Rectal smooth muscle tissue (tissue), 1 donor: ENCODE data around the gene MORC3.
A peak's percentile ranks its signal among the peaks of the same experiment; 100 is the strongest.
"Not testable (repeated sequence)": the region's sequence is repeated elsewhere in the genome, so short reads cannot be mapped to it uniquely, and the experiment has no call there.

ENCODE experiments used
- H3K27ac ChIP-seq: one replicate; pipeline ENCODE4 v1.7.0; 2013; ENCODE audit warnings: low read depth, low read length, inconsistent platforms
- H3K27me3 ChIP-seq: one replicate; pipeline ENCODE4 v1.7.0; 2013; ENCODE audit warnings: low read length; ENCODE audit not compliant: control insufficient read depth, insufficient read depth
- H3K36me3 ChIP-seq: one replicate; pipeline ENCODE4 v1.7.0; 2013; ENCODE audit warnings: low read length; ENCODE audit not compliant: control insufficient read depth, insufficient read depth
- H3K4me1 ChIP-seq: one replicate; pipeline ENCODE4 v1.7.0; 2013; ENCODE audit warnings: low read length; ENCODE audit not compliant: control insufficient read depth, insufficient read depth
- H3K4me3 ChIP-seq: one replicate; pipeline ENCODE4 v1.7.0; 2013; ENCODE audit warnings: low read length
- H3K9ac ChIP-seq: one replicate; pipeline ENCODE4 v1.7.0; 2013; ENCODE audit warnings: low read length

The MORC3 gene

DNA sequence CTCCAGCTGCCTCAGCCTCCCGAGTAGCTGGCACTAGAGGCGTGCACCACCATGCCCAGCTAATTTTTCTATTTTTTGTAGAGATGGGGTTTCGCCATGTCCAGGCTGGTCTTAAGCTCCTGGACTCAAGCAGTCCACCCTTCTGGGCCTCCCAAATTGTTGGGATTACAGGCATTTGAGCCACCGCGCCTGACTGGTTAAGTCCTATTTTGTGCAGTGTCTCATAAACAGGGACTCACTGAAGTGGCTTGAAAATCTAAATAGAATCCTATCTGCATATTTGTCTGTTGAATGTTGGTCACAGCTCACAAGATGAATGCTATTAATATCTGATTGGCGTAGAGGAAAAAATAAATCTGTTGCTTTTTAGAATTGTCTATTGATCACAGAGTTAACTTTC lies 59.3 kb downstream of the MORC3 start:
- no peak overlapping the region for H3K4me3 ChIP-seq
- no peak overlapping the region for H3K9ac ChIP-seq
- no peaks in the 10 kb centered on the region for H3K4me1 ChIP-seq
- H3K27me3 ChIP-seq = no peaks in the 10 kb centered on the region
- peaks cover 2% of the 10 kb centered on the region for H3K36me3 ChIP-seq
- no peak overlapping the region for H3K27ac ChIP-seq

GRCh38 chr21:36381841-36382589 lies 62.0 kb downstream of the MORC3 start:
- H3K27me3 ChIP-seq = no peaks in the 10 kb centered on the region
- H3K36me3 ChIP-seq = no peaks in the 10 kb centered on the region
- H3K27ac ChIP-seq = no peak overlapping the region
- H3K4me3 ChIP-seq = no peak overlapping the region
- H3K4me1 ChIP-seq = no peaks in the 10 kb centered on the region
- H3K9ac ChIP-seq = no peak overlapping the region

- not testable (repeated sequence) for H3K4me1 ChIP-seq, H3K27me3 ChIP-seq, H3K36me3 ChIP-seq, H3K4me3 ChIP-seq, H3K9ac ChIP-seq, H3K27ac ChIP-seq
Observed at GRCh38 chr21:36382722-36383121, 62.7 kb downstream of the MORC3 start.

- H3K4me3 ChIP-seq = peak overlapping the region; percentile 61
Observed at GRCh38 chr21:36384885-36385232, 64.9 kb downstream of the MORC3 start.

GRCh38 chr21:36385233-36386030 lies 65.4 kb downstream of the MORC3 start, which contains the start of gene CHAF1B:
Gene CHAF1B (plus strand): TSS chr21:36385392. CDS start chr21:36386137, 745 bp downstream.
- Histone ChIP-seq H3K9ac (no peak within 1 kb of the TSS), H3K27ac (no peak within 1 kb of the TSS), H3K27me3 (no peaks in the 10 kb centered on the region)

More at GRCh38 chr21:36384885-36385232, 64.9 kb downstream of the MORC3 start:
- Histone ChIP-seq H3K27me3 (no peaks in the 10 kb centered on the region), H3K9ac (no peak overlapping the region), H3K4me1 (no peaks in the 10 kb centered on the region), H3K27ac (no peak overlapping the region), H3K36me3 (no peaks in the 10 kb centered on the region)

DNA sequence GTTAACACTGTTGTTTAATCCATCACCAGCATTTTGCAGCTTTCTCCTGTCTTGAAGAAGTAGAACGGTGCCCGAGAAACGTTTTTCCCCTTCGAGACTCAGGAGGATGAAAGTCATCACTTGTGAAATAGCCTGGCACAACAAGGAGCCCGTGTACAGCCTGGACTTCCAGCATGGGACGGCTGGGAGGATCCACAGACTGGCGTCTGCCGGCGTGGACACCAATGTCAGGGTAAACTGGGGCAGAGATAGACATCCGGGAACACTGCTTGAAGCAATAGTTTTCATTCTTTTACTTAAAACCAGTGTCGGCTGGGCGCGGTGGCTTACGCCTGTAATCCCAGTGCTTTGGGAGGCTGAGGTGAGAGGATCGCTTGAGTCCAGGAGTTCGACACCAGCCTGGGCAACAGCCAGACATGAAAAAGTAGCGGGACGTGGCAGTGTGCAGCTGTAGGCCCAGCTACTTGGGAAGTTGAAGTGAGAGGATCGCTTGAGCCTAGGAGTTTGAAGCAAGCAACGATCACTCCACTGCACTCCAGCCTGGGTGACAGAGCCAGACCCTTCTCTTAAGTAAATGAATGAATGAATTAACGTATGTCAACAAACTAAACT lies 66.1 kb downstream of the MORC3 start:
- no peak overlapping the region for H3K9ac ChIP-seq
- peak overlapping the region; percentile 61 for H3K4me3 ChIP-seq
- H3K4me1 ChIP-seq = no peaks in the 10 kb centered on the region
- no peak overlapping the region for H3K27ac ChIP-seq
- no peaks in the 10 kb centered on the region for H3K27me3 ChIP-seq
- H3K36me3 ChIP-seq = no peaks in the 10 kb centered on the region

More at GRCh38 chr21:36385233-36386030, 65.4 kb downstream of the MORC3 start, which contains the start of gene CHAF1B:
- peak within 1 kb of the TSS; percentile 61 for H3K4me3 ChIP-seq
- no peaks in the 10 kb centered on the region for H3K36me3 ChIP-seq
- no peaks in the 10 kb centered on the region for H3K4me1 ChIP-seq

DNA sequence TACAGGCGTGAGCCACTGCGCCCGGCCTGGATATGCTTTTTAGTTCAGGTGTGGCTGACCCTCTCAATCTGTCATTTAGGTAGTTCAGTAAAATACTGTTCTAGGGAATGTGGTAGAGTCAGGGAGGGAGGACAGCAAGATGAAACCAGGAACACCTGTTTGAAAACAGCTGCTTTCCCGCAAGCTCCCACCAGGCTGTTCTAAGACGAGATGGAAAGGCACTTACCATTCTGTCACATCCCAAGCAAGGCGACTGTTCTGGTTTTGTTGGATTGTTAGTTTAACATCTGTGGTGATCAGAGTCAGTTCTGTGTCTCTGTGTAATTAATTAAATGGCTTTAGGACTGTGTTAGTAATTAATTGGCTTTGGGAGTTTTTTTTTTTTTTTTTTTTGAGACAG lies 68.1 kb downstream of the MORC3 start:
- H3K4me1 ChIP-seq = no peaks in the 10 kb centered on the region
- H3K27ac ChIP-seq = no peak overlapping the region
- H3K9ac ChIP-seq = no peak overlapping the region
- no peaks in the 10 kb centered on the region for H3K36me3 ChIP-seq
- no peaks in the 10 kb centered on the region for H3K27me3 ChIP-seq
- no peak overlapping the region for H3K4me3 ChIP-seq

DNA sequence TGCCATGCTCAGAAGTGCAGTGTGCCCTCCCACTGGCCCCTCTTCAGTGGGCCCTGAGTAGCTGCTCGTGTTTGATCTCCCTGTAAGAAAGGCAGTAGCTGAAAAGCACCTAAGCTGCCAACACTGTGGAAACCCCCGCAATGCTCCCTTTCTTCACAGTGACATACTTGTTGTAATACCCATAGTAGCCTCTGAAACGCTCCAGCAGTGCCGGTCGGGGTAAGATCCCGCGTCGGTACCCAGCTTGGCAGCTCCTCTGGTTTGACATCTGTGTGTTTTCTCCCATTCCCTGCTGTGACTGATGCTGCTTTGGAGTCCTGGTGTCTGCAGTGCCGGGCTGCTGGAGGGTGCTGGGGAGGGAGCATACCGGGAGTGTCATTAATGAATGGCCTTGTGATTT lies 68.8 kb downstream of the MORC3 start:
- no peaks in the 10 kb centered on the region for H3K27me3 ChIP-seq
- no peak overlapping the region for H3K4me3 ChIP-seq
- no peaks in the 10 kb centered on the region for H3K4me1 ChIP-seq
- H3K9ac ChIP-seq = no peak overlapping the region
- H3K36me3 ChIP-seq = no peaks in the 10 kb centered on the region
- H3K27ac ChIP-seq = no peak overlapping the region

- H3K4me3 ChIP-seq, H3K4me1 ChIP-seq, H3K9ac ChIP-seq, H3K27ac ChIP-seq, H3K27me3 ChIP-seq, H3K36me3 ChIP-seq: not testable (repeated sequence)
Observed at GRCh38 chr21:36391649-36392048, 71.7 kb downstream of the MORC3 start.

- H3K36me3 ChIP-seq = no peaks in the 10 kb centered on the region
- no peak overlapping the region for H3K27ac ChIP-seq
- H3K4me1 ChIP-seq = no peaks in the 10 kb centered on the region
- no peak overlapping the region for H3K4me3 ChIP-seq
- H3K27me3 ChIP-seq = no peaks in the 10 kb centered on the region
- no peak overlapping the region for H3K9ac ChIP-seq
Observed at GRCh38 chr21:36395353-36396111, 75.5 kb downstream of the MORC3 start.

GRCh38 chr21:36396325-36396724 lies 76.3 kb downstream of the MORC3 start:
- Histone ChIP-seq H3K27me3 (no peaks in the 10 kb centered on the region), H3K9ac (no peak overlapping the region), H3K4me3 (no peak overlapping the region), H3K27ac (no peak overlapping the region), H3K4me1 (no peaks in the 10 kb centered on the region), H3K36me3 (no peaks in the 10 kb centered on the region)

DNA sequence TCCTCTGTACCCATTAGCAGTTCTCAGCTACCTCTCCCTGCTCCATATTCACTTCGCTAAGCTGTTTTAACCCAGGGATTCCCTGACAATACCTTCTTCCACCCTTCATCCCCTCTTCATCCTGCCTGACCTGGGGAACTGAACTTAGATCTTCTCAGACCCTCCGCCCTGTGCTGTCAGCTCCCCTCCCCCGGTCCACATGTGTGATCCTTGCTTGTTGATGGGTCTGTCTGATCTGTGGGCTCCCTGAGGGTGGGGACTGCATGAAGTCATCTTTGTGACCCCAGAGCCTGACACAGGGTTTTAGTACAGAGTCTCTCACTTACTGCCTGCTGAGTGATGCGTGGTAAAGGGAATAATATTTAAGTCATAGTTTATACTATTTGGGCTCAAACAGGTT lies 77.0 kb downstream of the MORC3 start:
- no peak overlapping the region for H3K27ac ChIP-seq
- H3K36me3 ChIP-seq = no peaks in the 10 kb centered on the region
- no peaks in the 10 kb centered on the region for H3K4me1 ChIP-seq
- H3K4me3 ChIP-seq = no peak overlapping the region
- no peak overlapping the region for H3K9ac ChIP-seq
- no peaks in the 10 kb centered on the region for H3K27me3 ChIP-seq
